ENCODE data around the gene WDFY2.
"Not testable (repeated sequence)": the region's sequence is repeated elsewhere in the genome, so short reads cannot be mapped to it uniquely, and the experiment has no call there.

The WDFY2 gene

DNA sequence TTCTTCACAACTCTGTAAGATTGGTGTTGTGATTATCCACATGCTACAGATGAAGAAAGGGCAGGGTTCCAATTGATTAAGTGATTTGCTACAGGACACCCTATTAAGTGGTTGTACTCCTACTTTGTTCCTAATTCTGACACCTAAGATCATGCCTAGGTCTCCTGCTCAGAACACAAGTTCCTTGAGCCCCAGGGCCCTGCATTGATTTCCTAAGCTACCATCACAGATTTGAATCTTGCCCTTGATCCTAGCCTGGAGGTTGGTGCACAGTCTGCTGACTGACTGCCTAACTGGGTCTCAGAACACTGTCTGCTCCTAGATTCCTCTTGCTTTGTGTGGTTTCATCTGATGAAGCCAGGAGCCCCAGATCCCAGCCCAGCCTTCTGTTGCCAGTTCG lies 19.6 kb upstream of the WDFY2 start:
- DNase-seq, result no peak

DNA sequence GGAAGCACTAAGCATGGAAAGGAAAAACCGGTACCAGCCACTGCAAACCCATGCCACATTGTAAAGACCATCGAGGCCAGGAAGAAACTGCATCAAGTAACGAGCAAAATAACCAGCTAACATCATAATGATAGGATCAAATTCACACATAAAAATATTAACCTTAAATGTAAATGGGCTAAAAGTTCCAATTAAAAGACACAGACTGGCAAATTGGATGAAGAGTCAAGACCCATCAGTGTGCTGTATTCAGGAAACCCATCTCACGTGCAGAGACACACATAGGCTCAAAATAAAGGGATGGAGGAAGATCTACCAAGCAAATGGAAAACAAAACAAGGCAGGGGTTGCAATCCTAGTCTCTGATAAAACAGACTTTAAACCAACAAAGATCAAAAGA lies 15.3 kb upstream of the WDFY2 start:
- DNase-seq, result not testable (repeated sequence)

- DNase-seq, result no peak
Observed at GRCh38 chr13:51576754-51577153, 7.5 kb upstream of the WDFY2 start.

- no peak for DNase-seq
Observed at GRCh38 chr13:51577690-51578089, 6.6 kb upstream of the WDFY2 start.

DNA sequence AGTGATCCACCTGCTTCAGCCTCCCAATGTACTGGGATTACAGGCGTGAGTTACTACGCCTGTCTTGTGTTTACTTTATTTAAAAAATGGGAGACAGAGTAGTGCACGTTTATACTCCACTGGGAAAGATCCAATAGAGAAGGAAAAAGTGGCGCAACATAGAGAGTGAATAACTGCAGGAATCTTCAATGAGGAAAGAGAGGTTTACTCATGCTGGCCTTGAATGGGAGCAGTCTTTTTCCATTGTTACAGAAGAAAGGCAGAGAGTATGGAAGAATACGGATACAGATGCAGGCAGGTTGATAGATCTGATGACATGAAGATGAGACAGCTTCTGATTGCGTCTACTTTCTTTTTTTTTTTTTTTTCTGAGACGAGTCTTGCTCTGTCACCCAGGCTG lies 4.6 kb upstream of the WDFY2 start:
- DNase-seq, result no peak

DNA sequence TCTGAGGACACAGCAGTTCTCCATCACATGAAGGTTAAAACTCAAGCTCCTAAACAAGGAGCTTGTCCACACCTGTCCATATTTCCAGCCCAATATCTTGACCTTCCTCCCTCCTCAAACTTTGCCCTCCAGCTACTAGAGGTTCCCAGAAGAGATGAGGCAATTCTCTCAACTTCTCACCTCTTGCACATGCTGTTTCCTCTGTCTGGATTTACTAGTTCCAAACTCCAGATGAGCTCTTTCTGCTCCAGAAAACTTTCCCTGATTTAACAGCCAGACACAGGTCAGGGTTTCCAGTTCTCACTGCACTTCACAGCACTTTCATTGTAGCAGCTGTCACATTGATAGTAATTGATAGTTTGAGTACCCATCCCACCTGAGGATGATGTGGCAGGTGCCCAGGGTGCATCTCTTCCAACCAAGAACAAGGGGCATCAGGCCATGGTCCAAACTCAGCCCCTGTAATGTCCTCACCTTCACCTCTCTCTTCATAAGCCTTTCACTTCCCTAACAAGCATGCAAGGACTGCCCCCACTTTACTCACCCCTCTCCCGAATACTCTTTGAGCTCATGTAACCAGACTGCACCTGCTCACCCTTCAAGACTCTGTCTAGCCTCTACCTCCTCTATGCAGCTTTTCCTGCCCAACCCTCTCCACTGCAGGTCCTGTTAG lies 3.0 kb upstream of the WDFY2 start:
- DNase-seq, result no peak

DNA sequence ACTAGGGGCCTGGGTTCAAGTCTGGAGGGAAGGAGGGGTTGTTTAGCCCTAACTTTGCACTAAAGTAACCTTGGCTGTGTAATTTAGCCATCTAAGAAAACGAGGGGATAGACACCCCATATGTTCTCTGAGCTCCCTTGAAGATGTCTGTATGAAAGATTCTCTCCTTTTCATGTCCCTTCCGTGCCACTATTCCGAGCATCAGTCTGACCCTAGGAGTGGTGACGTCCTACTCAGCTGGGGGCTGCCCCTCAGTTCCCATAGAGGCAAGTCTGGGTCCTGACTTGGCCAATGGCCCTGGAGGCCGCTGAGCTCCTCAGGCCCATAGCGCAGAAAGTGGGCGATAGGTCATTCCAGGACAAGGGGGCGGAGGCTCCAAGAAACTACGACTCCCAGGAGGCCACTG lies 790 bp upstream of the WDFY2 start:
- DNase-seq, result no peak

- DNase-seq, result peak; percentile 59 to 77 (median 71)
Observed at GRCh38 chr13:51584731-51585672, 740 bp downstream of the WDFY2 start.

DNA sequence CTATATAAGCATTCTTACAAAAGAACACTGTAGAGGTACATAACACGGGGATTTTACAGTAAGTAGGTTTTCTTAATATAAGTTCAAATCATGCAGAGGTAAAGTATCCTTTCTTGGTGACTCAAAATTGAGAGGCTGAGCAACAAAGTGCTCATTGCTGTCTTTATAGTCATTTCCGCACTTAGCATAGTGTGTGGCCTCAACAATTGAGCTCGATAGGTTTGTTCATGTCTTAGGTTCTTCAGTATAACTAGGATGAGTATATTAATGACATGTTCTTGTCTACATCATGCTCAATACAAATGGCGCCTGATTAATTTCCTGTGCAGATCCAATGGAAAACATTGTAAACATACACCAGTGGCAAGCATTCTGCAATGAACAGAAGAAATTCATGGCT lies 1.4 kb downstream of the WDFY2 start:
- peak; percentile 26 to 70 (median 60) for DNase-seq

GRCh38 chr13:51587372-51587771 lies 3.1 kb downstream of the WDFY2 start:
- no peak for DNase-seq

DNA sequence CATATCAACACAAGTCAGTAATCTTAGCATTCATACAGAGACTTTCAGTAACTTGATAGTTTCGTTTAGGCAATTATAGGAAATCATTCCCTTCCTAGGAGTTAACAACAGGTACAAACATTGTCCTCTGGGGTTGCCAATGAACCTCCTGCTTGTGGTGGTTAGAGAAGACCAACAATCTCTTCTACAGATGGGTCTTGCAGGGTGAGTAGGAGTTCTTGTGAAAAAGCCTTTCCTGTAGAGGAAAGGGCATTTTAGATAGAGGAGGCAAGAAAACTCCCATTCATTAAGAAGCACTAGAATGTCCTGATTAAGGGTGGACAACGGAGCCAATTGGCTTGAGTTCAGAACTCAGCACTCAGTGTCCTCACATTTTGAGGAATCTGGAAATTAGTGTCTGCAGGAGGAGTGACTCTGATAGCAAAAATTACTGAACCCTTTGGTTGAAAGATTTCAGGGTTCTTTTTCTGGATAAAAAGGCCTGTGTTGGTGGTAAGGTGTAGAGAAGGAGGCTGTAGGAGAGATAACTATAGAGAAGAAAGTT lies 4.2 kb downstream of the WDFY2 start:
- no peak for DNase-seq

GRCh38 chr13:51589793-51590192 lies 5.5 kb downstream of the WDFY2 start:
- DNase-seq, result peak in 1 of 3 donors; percentile 12

DNA sequence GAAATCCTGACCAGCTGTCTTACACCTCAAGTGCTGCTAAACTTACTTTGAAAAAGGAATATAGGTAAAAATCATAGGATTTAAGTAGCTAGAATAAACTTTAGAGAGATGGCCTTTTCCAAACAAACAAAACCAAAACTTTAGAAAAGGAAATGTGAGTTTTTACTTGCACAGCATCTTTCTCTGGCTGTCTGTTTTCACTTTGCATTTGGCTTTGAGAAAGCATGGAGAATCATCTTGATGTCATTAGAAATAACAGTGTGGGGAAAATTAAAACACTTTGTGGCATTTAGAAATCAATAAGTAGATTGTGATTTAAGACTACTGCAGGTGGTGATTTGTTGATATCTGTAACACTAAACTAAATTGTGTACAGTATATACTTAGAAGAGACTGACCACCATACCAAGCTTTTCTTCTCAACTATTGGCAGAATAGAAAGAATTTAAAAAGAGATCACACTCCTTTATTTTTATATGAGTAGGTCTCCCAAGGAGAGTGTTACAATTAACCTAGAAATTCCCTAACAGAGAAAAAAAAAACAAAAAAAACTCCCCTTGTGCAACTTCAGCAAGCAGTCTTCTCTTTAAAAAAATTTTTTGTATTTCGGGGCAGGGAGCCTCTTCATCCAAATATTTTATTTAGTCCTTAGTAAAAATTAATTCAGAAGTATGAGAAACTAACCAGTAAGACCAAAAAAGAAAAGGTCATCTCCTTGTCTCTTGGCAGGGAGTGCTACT lies 6.1 kb downstream of the WDFY2 start:
- peak in 2 of 3 donors; percentile 52 to 53 for DNase-seq

DNA sequence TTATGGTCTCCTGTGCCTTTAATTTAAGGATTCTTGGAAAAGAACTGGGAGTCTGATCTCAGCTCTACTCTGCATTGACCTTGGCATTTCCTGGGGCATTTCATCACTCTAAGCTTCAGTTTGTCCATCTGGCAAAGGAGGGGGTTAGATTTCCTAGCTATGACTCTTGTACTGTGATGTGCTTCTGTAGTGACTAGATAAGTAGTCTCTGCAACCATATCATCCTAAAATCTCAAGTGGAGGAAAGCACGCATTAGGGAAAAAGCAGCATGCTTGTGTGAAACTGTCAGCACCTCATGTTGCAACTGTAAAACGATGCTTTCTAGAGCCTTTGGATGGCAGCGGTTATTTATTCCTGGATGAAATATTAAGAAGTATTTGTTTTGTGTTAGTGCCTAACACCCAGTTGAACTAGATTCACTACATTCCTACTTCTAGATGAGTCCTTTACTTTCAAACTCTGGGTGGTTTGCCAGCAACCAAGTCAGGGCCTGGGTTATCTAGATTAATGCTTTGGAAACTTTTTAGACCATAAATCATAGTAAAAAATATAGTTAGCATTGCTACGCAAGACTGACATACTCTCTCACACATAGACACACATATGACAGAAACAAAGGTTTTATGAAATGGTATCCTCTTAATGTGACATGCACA lies 6.8 kb downstream of the WDFY2 start:
- peak; percentile 34 to 56 (median 52) for DNase-seq

DNA sequence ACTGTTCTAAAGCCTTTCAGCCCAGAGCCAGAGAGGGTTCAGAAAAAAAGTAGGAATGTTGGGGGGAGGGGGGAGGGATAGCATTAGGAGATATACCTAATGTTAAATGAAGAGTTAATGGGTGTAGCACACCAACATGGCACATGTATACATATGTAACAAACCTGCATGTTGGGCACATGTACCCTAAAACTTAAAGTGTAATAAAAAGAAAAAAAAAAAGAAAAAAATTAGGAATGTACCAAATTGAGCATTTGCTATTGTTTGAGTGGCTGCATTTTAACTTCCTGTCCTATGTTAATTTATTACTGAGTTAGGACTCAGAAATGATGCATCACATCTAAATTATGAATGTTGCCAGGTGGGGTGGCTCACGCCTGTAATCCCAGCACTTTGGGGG lies 7.7 kb downstream of the WDFY2 start:
- not testable (repeated sequence) for DNase-seq

- DNase-seq, result no peak
Observed at GRCh38 chr13:51594432-51594831, 10.2 kb downstream of the WDFY2 start.

- DNase-seq, result peak; percentile 38 to 54 (median 47)
Observed at GRCh38 chr13:51595416-51595815, 11.2 kb downstream of the WDFY2 start.

- DNase-seq, result no peak
Observed at GRCh38 chr13:51596541-51596940, 12.3 kb downstream of the WDFY2 start.

DNA sequence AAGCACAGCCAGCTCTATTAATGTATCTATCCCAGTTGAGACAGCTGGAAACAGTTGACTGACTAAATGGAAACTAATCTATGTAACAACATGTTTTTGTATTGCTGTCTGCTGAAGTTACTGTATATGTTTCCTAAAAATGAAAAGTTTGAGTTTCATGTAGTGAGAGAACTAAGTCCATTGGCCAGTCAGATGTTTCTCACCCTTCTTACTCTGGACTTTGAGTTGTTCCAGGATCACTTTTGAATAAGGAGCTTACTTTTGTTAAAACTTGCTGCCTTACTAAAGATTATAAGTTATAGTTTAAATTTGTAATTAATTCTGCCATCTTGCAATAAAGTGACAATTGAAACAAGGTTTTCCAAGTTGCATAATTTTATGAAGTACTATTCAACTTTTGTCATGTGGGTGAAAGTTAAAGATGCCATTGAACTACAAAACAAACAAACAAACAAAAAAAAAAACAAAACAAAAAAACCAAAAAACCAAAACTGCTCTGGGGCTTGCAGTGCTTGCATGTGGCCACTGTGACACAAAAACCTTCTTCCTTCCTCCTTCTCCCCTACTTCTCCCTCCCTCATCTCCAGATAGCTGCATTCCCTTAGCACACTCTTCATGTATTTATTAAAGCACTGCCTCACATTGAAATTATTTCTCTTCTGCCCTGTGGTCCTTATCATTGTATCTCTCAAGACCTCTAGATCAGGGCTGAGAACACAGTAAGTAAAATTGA lies 15.3 kb downstream of the WDFY2 start:
- peak; percentile 27 to 32 (median 29) for DNase-seq

GRCh38 chr13:51600703-51601102 lies 16.4 kb downstream of the WDFY2 start:
- no peak for DNase-seq

All from suppressor macrophage treated with lipopolysaccharide for 1 hour (primary cell).